Tibial nerve (tissue), 4 donors: ENCODE data around the gene OR2A42.
"Not testable (repeated sequence)": the region's sequence is repeated elsewhere in the genome, so short reads cannot be mapped to it uniquely, and the experiment has no call there.

Experiments used
- CTCF ChIP-seq, 5 experiments: fragments of 200-600 bp in 3 of 5; fragments of 450-650 bp in 2 of 5; sonication (generic) in 3 of 5; IDR thresholded peaks; one replicate each; pipeline ENCODE4 v1.5.1; 2016 to 2019; ENCODE audit warnings: antibody characterized with exemption in 5 of 5, mild to moderate bottlenecking in 3 of 5, moderate library complexity in 2 of 5
- EP300 ChIP-seq, 2 donors: sonication (generic); formaldehyde crosslinking; IDR thresholded peaks; one replicate each; pipeline ENCODE4 v1.6.1; 2017; ENCODE audit warnings: antibody characterized with exemption in 2 of 2, mild to moderate bottlenecking in 1 of 2
- POLR2A ChIP-seq, 2 donors: fragments of 450-650 bp; IDR thresholded peaks; one replicate each; pipeline ENCODE4 v1.6.1; 2017; ENCODE audit warnings: antibody characterized with exemption in 2 of 2, mild to moderate bottlenecking in 2 of 2, moderate library complexity in 2 of 2

- not testable (repeated sequence) for TF ChIP-seq CTCF, POLR2A, EP300 (IDR thresholded peaks at IDR 0.05)
Measured at GRCh38 chr7:144246967-144247366, 7.6 kb upstream of the OR2A42 start.
